ENCODE results near the gene WDFY4.

GRCh38 chr10:48923748-48924147 lies 239.1 kb downstream of the WDFY4 start:
- TF ChIP-seq CTCF (IDR thresholded peaks at IDR 0.05) (no peak), EZH2 (IDR thresholded peaks at IDR 0.05) (no peak)
